Fibroblast of lung (primary cell): ENCODE measurements around the gene KRTAP1-5. TPM values are rescaled to one million over a fixed set of nuclear protein-coding genes. Genes with fewer than 3 reads are reported as not detected.
"Not testable (repeated sequence)": the region's sequence is repeated elsewhere in the genome, so short reads cannot be mapped to it uniquely, and the experiment has no call there.

Source experiments
- DNase-seq, 2 donors: peaks; one replicate each; pipeline versions ENCODE4 v3.0.0 to v3.0.0-alpha.2; 2010; ENCODE audit warnings: low read depth in 2 of 2
- H2AFZ ChIP-seq: 2 replicates; pipeline ENCODE4 v1.5.1; 2012; ENCODE audit warnings: low read length, control low read depth, inconsistent platforms
- H3K27ac ChIP-seq: 2 replicates; pipeline ENCODE4 v1.5.1; 2011; ENCODE audit warnings: low read length, control low read depth; ENCODE audit not compliant: insufficient read depth
- H3K27me3 ChIP-seq: 2 replicates; pipeline ENCODE4 v1.5.1; 2011; ENCODE audit warnings: mild to moderate bottlenecking, low read length; ENCODE audit not compliant: control insufficient read depth, insufficient read depth
- H3K36me3 ChIP-seq: 2 replicates; pipeline ENCODE4 v1.5.1; 2011; ENCODE audit warnings: low read length; ENCODE audit not compliant: control insufficient read depth, insufficient read depth
- H3K4me1 ChIP-seq: 2 replicates; pipeline ENCODE4 v1.5.1; 2011; ENCODE audit warnings: low read length; ENCODE audit not compliant: control insufficient read depth, insufficient read depth; ENCODE audit errors: extremely low read depth
- H3K4me2 ChIP-seq: 2 replicates; pipeline ENCODE4 v1.5.1; 2011; ENCODE audit warnings: low read length, control low read depth; ENCODE audit not compliant: insufficient read depth; ENCODE audit errors: extremely low read depth
- H3K4me3 ChIP-seq, 4 experiments: fragments of 200-600 bp in 1 of 4; sonication (generic) in 1 of 4; replicated peaks in 1 of 4; 2 replicates each; pipeline ENCODE4 v1.5.1; 2011 to 2016; ENCODE audit warnings: low read length in 4 of 4, low read depth in 3 of 4, mild to moderate bottlenecking in 3 of 4, control low read depth in 2 of 4, inconsistent platforms in 1 of 4, mixed read lengths in 1 of 4; ENCODE audit not compliant: insufficient read depth in 1 of 4; ENCODE audit errors: control extremely low read depth in 1 of 4
- H3K79me2 ChIP-seq: 2 replicates; pipeline ENCODE4 v1.5.1; 2012; ENCODE audit warnings: mild to moderate bottlenecking, low read length, inconsistent platforms; ENCODE audit not compliant: control insufficient read depth, insufficient read depth
- H3K9ac ChIP-seq: 2 replicates; pipeline ENCODE4 v1.5.1; 2011; ENCODE audit warnings: mild to moderate bottlenecking, low read length, control low read depth; ENCODE audit not compliant: insufficient read depth
- H3K9me3 ChIP-seq: 2 replicates; pipeline ENCODE4 v1.5.1; 2012; ENCODE audit warnings: low read depth, low read length; ENCODE audit not compliant: control insufficient read depth, insufficient read depth
- H4K20me1 ChIP-seq: 2 replicates; pipeline ENCODE4 v1.5.1; 2011; ENCODE audit warnings: low read length; ENCODE audit not compliant: control insufficient read depth, insufficient read depth; ENCODE audit errors: extremely low read depth
- EZH2 ChIP-seq: IDR thresholded peaks from 2 replicates; pipeline ENCODE4 v1.5.1; 2012; ENCODE audit warnings: low read length, control low read depth, mild to moderate bottlenecking; ENCODE audit errors: missing control alignments
- polyA plus RNA-seq, 2 donors: library from polyadenylated mRNA; depleted of rRNA in 1 of 2; stranded (reverse) in 1 of 2; unstranded in 1 of 2; fragments of >200 nt; gene quantifications; 2 replicates each; pipeline ENCODE4 v1.2.1, GENCODE V29; 2011 to 2012; ENCODE audit warnings: missing spikeins in 1 of 2
- total RNA-seq: library from RNA; depleted of rRNA; stranded (reverse); fragments of >200 nt; gene quantifications from 2 replicates; pipeline ENCODE4 v1.2.1, GENCODE V29; 2014
- TF ChIP-seq, protein P1 (sequence below), 2 donors: IDR thresholded peaks in 1 of 2; conservative IDR thresholded peaks in 1 of 2; 1 replicate in 1 of 2; 2 replicates in 1 of 2; pipeline ENCODE4 v1.5.1; 2011 to 2012; ENCODE audit warnings: low read length in 2 of 2, control low read depth in 1 of 2, inconsistent platforms in 1 of 2, low read depth in 1 of 2, mild to moderate bottlenecking in 1 of 2

KRTAP1-5 gene
- total and polyA plus RNA-seq, 2 donors (not counting 1 experiment from before 2014, with no cell fraction given) = 0.17 to 6.2 TPM

DNA sequence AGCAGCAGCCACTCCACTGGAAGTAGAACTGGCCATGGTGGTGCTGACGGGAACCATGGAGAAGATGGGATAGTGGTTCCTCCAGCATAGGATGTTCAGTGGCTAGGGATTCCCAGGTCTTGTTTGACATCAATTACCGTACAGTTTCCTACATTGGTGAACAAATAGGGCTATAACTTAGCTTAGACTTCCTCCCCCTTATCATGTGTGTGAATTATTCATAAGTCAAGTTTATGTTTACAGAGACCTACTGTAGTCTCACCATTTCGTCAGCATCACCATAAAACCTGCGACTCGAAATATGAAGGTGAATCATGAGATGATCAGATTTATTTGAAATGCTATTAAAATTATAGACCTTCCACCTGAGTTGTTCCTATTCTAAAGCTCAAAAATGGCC, 31.7 kb upstream of the KRTAP1-5 start:
- H3K27ac ChIP-seq = peak overlapping the region; percentile 73
- no peak overlapping the region for H3K4me3 ChIP-seq
- no peaks in the 10 kb centered on the region for H3K9me3 ChIP-seq
- no peaks in the 10 kb centered on the region for H3K27me3 ChIP-seq
- DNase-seq = peak in 1 of 2 donors; percentile 38
- no peak for TF ChIP-seq EZH2
- TF ChIP-seq, protein P1, sequence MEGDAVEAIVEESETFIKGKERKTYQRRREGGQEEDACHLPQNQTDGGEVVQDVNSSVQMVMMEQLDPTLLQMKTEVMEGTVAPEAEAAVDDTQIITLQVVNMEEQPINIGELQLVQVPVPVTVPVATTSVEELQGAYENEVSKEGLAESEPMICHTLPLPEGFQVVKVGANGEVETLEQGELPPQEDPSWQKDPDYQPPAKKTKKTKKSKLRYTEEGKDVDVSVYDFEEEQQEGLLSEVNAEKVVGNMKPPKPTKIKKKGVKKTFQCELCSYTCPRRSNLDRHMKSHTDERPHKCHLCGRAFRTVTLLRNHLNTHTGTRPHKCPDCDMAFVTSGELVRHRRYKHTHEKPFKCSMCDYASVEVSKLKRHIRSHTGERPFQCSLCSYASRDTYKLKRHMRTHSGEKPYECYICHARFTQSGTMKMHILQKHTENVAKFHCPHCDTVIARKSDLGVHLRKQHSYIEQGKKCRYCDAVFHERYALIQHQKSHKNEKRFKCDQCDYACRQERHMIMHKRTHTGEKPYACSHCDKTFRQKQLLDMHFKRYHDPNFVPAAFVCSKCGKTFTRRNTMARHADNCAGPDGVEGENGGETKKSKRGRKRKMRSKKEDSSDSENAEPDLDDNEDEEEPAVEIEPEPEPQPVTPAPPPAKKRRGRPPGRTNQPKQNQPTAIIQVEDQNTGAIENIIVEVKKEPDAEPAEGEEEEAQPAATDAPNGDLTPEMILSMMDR (conservative IDR thresholded peaks at IDR 0.05 in 1 of 2, IDR thresholded peaks at IDR 0.05 in 1 of 2; ENCODE audit: low read depth in 1 of 2, low read length in 2 of 2) = no peak
- no peaks in the 10 kb centered on the region for H3K36me3 ChIP-seq
- H2AFZ ChIP-seq = no peak overlapping the region
- H3K4me1 ChIP-seq = peaks cover 31% of the 10 kb centered on the region
- H3K79me2 ChIP-seq = no peaks in the 10 kb centered on the region
- H4K20me1 ChIP-seq = no peaks in the 10 kb centered on the region
- no peak overlapping the region for H3K9ac ChIP-seq
- no peak overlapping the region for H3K4me2 ChIP-seq

DNA sequence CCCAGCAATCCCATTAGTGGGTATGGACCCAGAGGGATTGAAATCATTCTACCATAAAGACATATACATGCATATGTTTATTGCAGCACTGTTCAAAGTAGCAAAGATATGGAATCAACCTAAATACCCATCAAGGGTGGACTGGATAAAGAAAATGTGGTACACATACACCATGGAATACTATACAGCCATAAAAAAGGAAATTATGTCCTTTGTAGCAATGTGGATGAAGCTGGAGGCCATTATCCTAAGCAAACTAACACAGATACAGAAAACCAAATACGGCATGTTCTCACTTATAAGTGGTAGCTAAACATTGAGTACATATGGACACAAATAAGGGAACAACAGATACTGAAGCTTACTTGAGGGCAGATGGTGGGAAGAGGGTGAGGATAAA, 30.5 kb upstream of the KRTAP1-5 start:
- no peaks in the 10 kb centered on the region for H3K79me2 ChIP-seq
- TF ChIP-seq EZH2 = no peak
- TF ChIP-seq, protein P1 (conservative IDR thresholded peaks at IDR 0.05 in 1 of 2, IDR thresholded peaks at IDR 0.05 in 1 of 2; ENCODE audit: low read depth in 1 of 2, low read length in 2 of 2) = no peak
- H3K36me3 ChIP-seq = no peaks in the 10 kb centered on the region
- no peak overlapping the region for H3K9ac ChIP-seq
- H4K20me1 ChIP-seq = no peaks in the 10 kb centered on the region
- no peak overlapping the region for H3K27ac ChIP-seq
- no peak overlapping the region for H2AFZ ChIP-seq
- H3K27me3 ChIP-seq = no peaks in the 10 kb centered on the region
- H3K4me1 ChIP-seq = peaks cover 29% of the 10 kb centered on the region
- no peak overlapping the region for H3K4me3 ChIP-seq
- no peaks in the 10 kb centered on the region for H3K9me3 ChIP-seq
- no peak for DNase-seq
- H3K4me2 ChIP-seq = no peak overlapping the region

DNA sequence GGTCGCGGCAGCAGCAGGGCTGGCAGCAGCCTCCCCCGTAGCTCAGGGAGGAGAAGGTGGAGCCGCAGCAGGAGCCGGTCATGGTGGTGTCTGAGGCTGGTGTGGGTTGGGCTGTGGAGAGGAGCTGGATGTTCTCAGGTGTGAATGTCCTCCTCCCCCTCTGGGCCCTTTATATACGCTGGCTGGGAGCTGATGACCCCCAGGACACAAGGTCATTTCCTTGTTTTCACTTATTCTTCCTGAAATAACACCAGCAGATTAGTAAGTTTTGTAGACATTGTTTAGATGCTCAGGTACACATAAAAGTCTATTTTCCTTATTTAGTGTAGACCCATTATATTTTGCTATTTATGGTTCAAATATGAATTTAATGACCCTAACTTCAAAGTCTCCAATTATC, 28.1 kb upstream of the KRTAP1-5 start, which contains the start of gene KRTAP2-2:
TSS of gene KRTAP2-2 (minus strand) at position 101 of the 400 bp plus-strand sequence. CDS start at position 82, 19 bp downstream.
- H2AFZ ChIP-seq, H3K79me2 ChIP-seq, H4K20me1 ChIP-seq, H3K4me2 ChIP-seq, H3K4me3 ChIP-seq, H3K9me3 ChIP-seq, DNase-seq, H3K9ac ChIP-seq, H3K27me3 ChIP-seq, H3K36me3 ChIP-seq, H3K27ac ChIP-seq: not testable (repeated sequence)
- peaks cover 15% of the 10 kb centered on the region for H3K4me1 ChIP-seq

DNA sequence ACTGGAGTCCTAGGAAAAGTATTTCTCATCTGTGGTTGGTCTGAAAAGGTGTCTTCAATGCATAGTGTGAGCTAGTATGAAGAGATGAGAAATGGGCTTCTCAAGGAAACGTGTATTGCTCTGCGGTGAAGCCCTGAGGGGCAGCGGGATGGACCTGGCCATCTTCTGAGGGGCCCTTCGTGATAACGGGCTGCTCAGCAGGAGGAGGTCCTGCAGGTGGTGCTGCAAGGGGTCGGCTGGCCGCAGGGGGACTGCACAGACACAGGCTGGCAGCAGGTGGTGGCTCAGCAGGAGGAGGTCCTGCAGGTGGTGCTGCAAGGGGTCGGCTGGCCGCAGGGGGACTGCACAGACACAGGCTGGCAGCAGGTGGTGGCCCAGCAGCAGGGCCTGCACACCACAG, 27.5 kb upstream of the KRTAP1-5 start:
- not testable (repeated sequence) for H3K9ac ChIP-seq, H4K20me1 ChIP-seq, H3K36me3 ChIP-seq, H3K27me3 ChIP-seq, DNase-seq, H2AFZ ChIP-seq, H3K27ac ChIP-seq, H3K9me3 ChIP-seq, H3K79me2 ChIP-seq, H3K4me2 ChIP-seq, H3K4me3 ChIP-seq
- H3K4me1 ChIP-seq = peaks cover 10% of the 10 kb centered on the region
